ENCODE measurements around the gene EEFSEC. TPM values are rescaled to one million over a fixed set of nuclear protein-coding genes. Genes with fewer than 3 reads are reported as not detected.
A peak's percentile ranks its signal among the peaks of the same experiment; 100 is the strongest.

The EEFSEC gene
- total RNA-seq, 1 experiment from 2014 or later, result 9.6 TPM

DNA sequence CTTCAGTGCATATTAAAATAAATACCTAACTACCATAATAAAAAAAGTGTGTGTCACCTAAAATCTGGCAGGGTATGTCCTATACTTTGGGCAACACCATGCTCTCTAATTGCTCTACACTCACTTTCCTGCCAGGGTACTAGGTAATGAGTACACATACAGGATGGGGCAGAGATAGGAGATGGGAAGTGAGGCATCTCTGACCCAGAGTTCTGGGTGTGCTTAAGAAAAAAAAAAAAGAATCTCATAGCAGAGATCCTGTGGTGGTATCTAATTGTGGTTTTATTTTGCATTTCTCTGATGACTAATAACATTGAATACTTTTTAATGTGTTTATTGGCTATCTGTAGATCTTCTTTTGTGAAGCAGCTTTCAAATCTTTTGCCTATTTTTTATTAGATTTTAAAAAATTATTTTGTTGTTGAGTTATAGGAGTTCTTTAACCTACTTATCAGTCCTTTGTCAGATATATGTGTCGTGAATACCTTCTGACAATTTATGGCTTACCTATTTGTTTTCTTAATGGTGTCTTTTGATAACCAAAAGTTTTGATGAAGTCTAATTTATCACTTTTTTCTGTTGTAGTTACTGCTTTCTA, 48.0 kb downstream of the EEFSEC start:
- no peak for DNase-seq
- POLR2A ChIA-PET (ENCODE audit: unreplicated experiment), result no interaction called here

DNA sequence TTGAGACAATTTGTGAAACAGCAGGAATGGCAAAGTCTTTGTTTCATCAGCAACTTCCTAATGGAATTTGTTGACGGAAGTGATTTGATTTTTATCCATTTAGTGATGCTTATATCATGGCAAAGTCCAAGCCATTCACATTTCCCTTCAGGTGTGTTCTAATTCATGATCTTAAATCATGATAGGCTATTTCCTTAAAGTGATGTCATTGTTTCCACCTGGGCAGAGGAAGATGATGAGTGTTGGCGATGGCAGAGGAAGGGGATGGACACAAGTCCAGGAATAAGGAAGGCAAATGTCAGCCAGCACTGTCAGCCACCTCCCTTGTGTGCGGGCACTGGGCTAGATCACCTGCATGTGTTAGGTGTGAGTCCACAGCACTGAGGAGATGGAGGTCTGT, 49.9 kb downstream of the EEFSEC start:
- H4K20me1 ChIP-seq (ENCODE audit: low read length), result no peaks in the 10 kb centered on the region
- no peak overlapping the region for H3K4me2 ChIP-seq (ENCODE audit: low read length)
- no peaks in the 10 kb centered on the region for H3K9me3 ChIP-seq (ENCODE audit: low read length)
- CTCF ChIA-PET, result no interaction called here
- no peaks in the 10 kb centered on the region for H3K9me2 ChIP-seq (replicated peaks; ENCODE audit: low read length)
- H3K4me3 ChIP-seq (ENCODE audit: low read length), result no peak overlapping the region
- no peaks in the 10 kb centered on the region for H3K4me1 ChIP-seq (ENCODE audit: insufficient read depth, low read length)
- no TSS peak for BruUV-seq (replicated peaks)
- H3K27ac ChIP-seq (ENCODE audit: low read length), result no peak overlapping the region
- no peak for TF ChIP-seq EZH2 (IDR thresholded peaks at IDR 0.05; ENCODE audit: low read length, unreplicated experiment)
- TF ChIP-seq, protein P1, sequence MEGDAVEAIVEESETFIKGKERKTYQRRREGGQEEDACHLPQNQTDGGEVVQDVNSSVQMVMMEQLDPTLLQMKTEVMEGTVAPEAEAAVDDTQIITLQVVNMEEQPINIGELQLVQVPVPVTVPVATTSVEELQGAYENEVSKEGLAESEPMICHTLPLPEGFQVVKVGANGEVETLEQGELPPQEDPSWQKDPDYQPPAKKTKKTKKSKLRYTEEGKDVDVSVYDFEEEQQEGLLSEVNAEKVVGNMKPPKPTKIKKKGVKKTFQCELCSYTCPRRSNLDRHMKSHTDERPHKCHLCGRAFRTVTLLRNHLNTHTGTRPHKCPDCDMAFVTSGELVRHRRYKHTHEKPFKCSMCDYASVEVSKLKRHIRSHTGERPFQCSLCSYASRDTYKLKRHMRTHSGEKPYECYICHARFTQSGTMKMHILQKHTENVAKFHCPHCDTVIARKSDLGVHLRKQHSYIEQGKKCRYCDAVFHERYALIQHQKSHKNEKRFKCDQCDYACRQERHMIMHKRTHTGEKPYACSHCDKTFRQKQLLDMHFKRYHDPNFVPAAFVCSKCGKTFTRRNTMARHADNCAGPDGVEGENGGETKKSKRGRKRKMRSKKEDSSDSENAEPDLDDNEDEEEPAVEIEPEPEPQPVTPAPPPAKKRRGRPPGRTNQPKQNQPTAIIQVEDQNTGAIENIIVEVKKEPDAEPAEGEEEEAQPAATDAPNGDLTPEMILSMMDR (conservative IDR thresholded peaks at IDR 0.05; ENCODE audit: low read depth, low read length), result no peak
- no peak for TF ChIP-seq EZH2phosphoT487 (IDR thresholded peaks at IDR 0.05; ENCODE audit: borderline replicate concordance, low read length)
- no peak overlapping the region for H3K9ac ChIP-seq (ENCODE audit: low read length)
- H3K79me2 ChIP-seq (ENCODE audit: low read length), result no peaks in the 10 kb centered on the region
- ATAC-seq (no peak), DNase-seq (no peak)
- intact Hi-C loops (cut with micrococcal nuclease), result no loop called here
- H2AFZ ChIP-seq (ENCODE audit: low read length), result no peak overlapping the region
- H3K27me3 ChIP-seq (ENCODE audit: low read length), result no peaks in the 10 kb centered on the region
- H3F3A ChIP-seq (ENCODE audit: low read length, unreplicated experiment), result no peaks in the 10 kb centered on the region
- H3K36me3 ChIP-seq (ENCODE audit: low read depth, low read length), result no peaks in the 10 kb centered on the region
- POLR2A ChIA-PET (ENCODE audit: unreplicated experiment), result no interaction called here

More for the DNA sequence above, 48.0 kb downstream of the EEFSEC start:
- H3K36me3 ChIP-seq (ENCODE audit: low read depth, low read length), result no peaks in the 10 kb centered on the region
- H3K27ac ChIP-seq (ENCODE audit: low read length), result no peak overlapping the region
- H3K27me3 ChIP-seq (ENCODE audit: low read length), result no peaks in the 10 kb centered on the region
- H3K9me3 ChIP-seq (ENCODE audit: low read length), result no peaks in the 10 kb centered on the region
- H3K4me3 ChIP-seq (ENCODE audit: low read length), result no peak overlapping the region
- no peak overlapping the region for H2AFZ ChIP-seq (ENCODE audit: low read length)
- no peak overlapping the region for H3K4me2 ChIP-seq (ENCODE audit: low read length)
- TF ChIP-seq, protein P1 (conservative IDR thresholded peaks at IDR 0.05; ENCODE audit: low read depth, low read length), result no peak
- TF ChIP-seq EZH2 (IDR thresholded peaks at IDR 0.05; ENCODE audit: low read length, unreplicated experiment) (no peak), EZH2phosphoT487 (IDR thresholded peaks at IDR 0.05; ENCODE audit: borderline replicate concordance, low read length) (no peak)
- no peaks in the 10 kb centered on the region for H4K20me1 ChIP-seq (ENCODE audit: low read length)
- CTCF ChIA-PET, result no interaction called here
- no peak overlapping the region for H3K9ac ChIP-seq (ENCODE audit: low read length)
- H3K79me2 ChIP-seq (ENCODE audit: low read length), result no peaks in the 10 kb centered on the region
- H3K9me2 ChIP-seq (replicated peaks; ENCODE audit: low read length), result no peaks in the 10 kb centered on the region
- intact Hi-C loops (cut with micrococcal nuclease), result no loop called here
- ATAC-seq, result peak; percentile 51; the same call in 1 of the 2 replicates
- no peaks in the 10 kb centered on the region for H3K4me1 ChIP-seq (ENCODE audit: insufficient read depth, low read length)
- H3F3A ChIP-seq (ENCODE audit: low read length, unreplicated experiment), result no peaks in the 10 kb centered on the region
- no TSS peak for BruUV-seq (replicated peaks)

DNA sequence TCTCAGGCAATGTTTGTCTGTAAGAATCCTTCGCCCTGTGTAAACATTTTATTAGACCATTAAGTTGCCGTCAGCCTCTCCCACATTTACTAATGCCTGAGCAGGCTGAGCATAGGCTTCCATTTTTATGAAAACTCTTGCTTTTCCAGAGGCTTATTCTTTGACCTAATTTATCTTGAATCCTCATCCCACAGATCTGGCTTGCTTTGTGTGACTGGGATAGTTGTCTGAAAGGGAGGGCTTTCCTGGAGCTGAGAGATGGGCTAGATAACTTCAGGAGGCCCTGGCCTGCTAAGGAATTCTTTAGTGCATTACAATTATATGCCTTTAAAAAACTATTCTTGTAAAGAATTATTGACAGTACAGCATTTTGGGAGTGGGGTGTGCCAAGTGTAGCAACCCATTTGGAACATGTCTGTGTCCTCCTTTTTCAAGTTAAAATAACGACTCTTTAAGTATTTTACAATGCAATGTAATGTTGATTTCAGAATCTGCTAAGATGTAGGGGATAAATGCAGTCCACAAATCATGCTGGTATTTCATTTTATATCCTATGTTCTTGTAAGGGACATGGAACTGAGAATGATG, 52.4 kb downstream of the EEFSEC start:
- Histone ChIP-seq H3K79me2 (ENCODE audit: low read length) (no peaks in the 10 kb centered on the region), H3K9me2 (replicated peaks; ENCODE audit: low read length) (no peaks in the 10 kb centered on the region), H4K20me1 (ENCODE audit: low read length) (no peaks in the 10 kb centered on the region), H3K27ac (ENCODE audit: low read length) (no peak overlapping the region), H3K4me2 (ENCODE audit: low read length) (no peak overlapping the region), H3K27me3 (ENCODE audit: low read length) (no peaks in the 10 kb centered on the region), H3K4me1 (ENCODE audit: insufficient read depth, low read length) (no peaks in the 10 kb centered on the region), H3F3A (ENCODE audit: low read length, unreplicated experiment) (no peaks in the 10 kb centered on the region), H3K9me3 (ENCODE audit: low read length) (no peaks in the 10 kb centered on the region), H3K9ac (ENCODE audit: low read length) (no peak overlapping the region), H3K4me3 (ENCODE audit: low read length) (no peak overlapping the region), H3K36me3 (ENCODE audit: low read depth, low read length) (no peaks in the 10 kb centered on the region), H2AFZ (ENCODE audit: low read length) (no peak overlapping the region)
- POLR2A ChIA-PET (ENCODE audit: unreplicated experiment), result no interaction called here
- ATAC-seq (no peak), DNase-seq (no peak)
- CTCF ChIA-PET, result no interaction called here
- intact Hi-C loops (cut with micrococcal nuclease), result no loop called here
- no peak for TF ChIP-seq EZH2phosphoT487 (IDR thresholded peaks at IDR 0.05; ENCODE audit: borderline replicate concordance, low read length)
- TF ChIP-seq, protein P1 (conservative IDR thresholded peaks at IDR 0.05; ENCODE audit: low read depth, low read length), result no peak
- TF ChIP-seq EZH2 (IDR thresholded peaks at IDR 0.05; ENCODE audit: low read length, unreplicated experiment), result no peak
- no TSS peak for BruUV-seq (replicated peaks)

Measured in PC-3 (cell line).